BJ (cell line): ENCODE data around the gene MBLAC1. TPM values are rescaled to one million over a fixed set of nuclear protein-coding genes. Genes with fewer than 3 reads are reported as not detected.

Experiments
- CTCF ChIA-PET: fragments of 350-600 bp; formaldehyde crosslinking; extraction: SDS; loops from one replicate; lab custom pipeline; 2021; ENCODE audit warnings: antibody characterized with exemption, inconsistent platforms; lab: Yijun Ruan, JAX
- POLR2A ChIA-PET: fragments of 300-600 bp; sonication (Branson Sonifier 250); formaldehyde crosslinking; extraction: SDS; loops from one replicate; lab custom pipeline; 2021; ENCODE audit warnings: antibody characterized with exemption; lab: Charles Lee
- DNase-seq: peaks from one replicate; pipeline ENCODE4 v3.0.0-alpha.2; 2011; ENCODE audit warnings: low read depth
- H3K27me3 ChIP-seq: 2 replicates; pipeline ENCODE4 v1.6.0; 2011; ENCODE audit warnings: low read length; ENCODE audit not compliant: control insufficient read depth, insufficient read depth
- H3K36me3 ChIP-seq: 2 replicates; pipeline ENCODE4 v1.5.1; 2011; ENCODE audit warnings: low read length; ENCODE audit not compliant: control insufficient read depth, insufficient read depth
- H3K4me3 ChIP-seq: 2 replicates; pipeline ENCODE4 v1.5.1; 2011; ENCODE audit warnings: low read depth, mild to moderate bottlenecking, control low read depth, low read length
- CTCF ChIP-seq: IDR thresholded peaks from 2 replicates; pipeline ENCODE4 v1.5.1; 2011; ENCODE audit warnings: low read depth, mild to moderate bottlenecking, control low read depth, inconsistent platforms, low read length, moderate library complexity; ENCODE audit not compliant: insufficient read depth
- polyA plus RNA-seq: library from polyadenylated mRNA; depleted of rRNA; stranded (reverse); fragments of >200 nt; gene quantifications from 2 replicates; pipeline ENCODE4 v1.2.3, GENCODE V29; 2011

Gene MBLAC1
- polyA plus RNA-seq, 1 experiment, result 1.6 TPM

GRCh38 chr7:100157334-100158228 is 30.8 kb downstream of the MBLAC1 start:
- peaks cover 11% of the 10 kb centered on the region for H3K36me3 ChIP-seq
- ChIA-PET POLR2A (interaction anchor here (1.0 kb wide), 1 partner anchor 9 kb away, joined by 3 read pairs; the partner anchor contains the start of gene LAMTOR4), CTCF (interaction anchor here (0.6 to 1.2 kb wide), 4 partner anchors 9 to 146 kb away, joined by 3 read pairs; partner anchors contain the start of gene LAMTOR4)
- peak; percentile 21; the same call in 1 of the 2 replicates for TF ChIP-seq CTCF
- DNase-seq, result no peak
- peak overlapping the region; percentile 62 for H3K4me3 ChIP-seq
- H3K27me3 ChIP-seq, result no peaks in the 10 kb centered on the region

- peak within 1 kb of the TSS; percentile 62 for H3K4me3 ChIP-seq
- no peak for TF ChIP-seq CTCF
- peaks cover 11% of the 10 kb centered on the region for H3K36me3 ChIP-seq
- no peak for DNase-seq
- ChIA-PET POLR2A (interaction anchor here (1.0 kb wide), 1 partner anchor 10 kb away, joined by 3 read pairs; the partner anchor contains the start of gene LAMTOR4), CTCF (interaction anchor here (0.6 to 1.0 kb wide), 2 partner anchors 26 to 147 kb away, joined by 3 read pairs; no protein-coding TSS in a partner anchor)
- no peaks in the 10 kb centered on the region for H3K27me3 ChIP-seq
Observed at GRCh38 chr7:100158229-100159098, 31.7 kb downstream of the MBLAC1 start, which contains the start of gene TRAPPC14. Gene TRAPPC14 (minus strand): TSS chr7:100158723. CDS start chr7:100158499, 224 bp downstream.

- no peak for DNase-seq
- TF ChIP-seq CTCF, result no peak
- ChIA-PET POLR2A (no interaction called here), CTCF (no interaction called here)
- peaks cover 11% of the 10 kb centered on the region for H3K36me3 ChIP-seq
- peak overlapping the region; percentile 62 for H3K4me3 ChIP-seq
- no peaks in the 10 kb centered on the region for H3K27me3 ChIP-seq
Observed at GRCh38 chr7:100159099-100159623, 32.4 kb downstream of the MBLAC1 start.

- ChIA-PET CTCF (interaction anchor here (1.6 kb wide), 1 partner anchor 27 kb away, joined by 4 read pairs; no protein-coding TSS in a partner anchor), POLR2A (no interaction called here)
- Histone ChIP-seq H3K4me3 (no peak overlapping the region), H3K27me3 (no peaks in the 10 kb centered on the region), H3K36me3 (peaks cover 9% of the 10 kb centered on the region)
- no peak for TF ChIP-seq CTCF
- DNase-seq, result no peak
Observed at GRCh38 chr7:100160067-100160466, 33.3 kb downstream of the MBLAC1 start.
